HG03066 (cell line): ENCODE data around the gene OR7E24.
"Not testable (repeated sequence)": the region's sequence is repeated elsewhere in the genome, so short reads cannot be mapped to it uniquely, and the experiment has no call there.

Source experiments
- ATAC-seq: cut with Tn5 transposase; IDR thresholded peaks from one replicate; pipeline ENCODE4 v1.9.1; 2021; ENCODE audit warnings: low read depth; ENCODE audit not compliant: unreplicated experiment

OR7E24 gene

GRCh38 chr19:9250630-9251029, at the start of gene OR7E24:
Gene OR7E24, plus strand, starts transcription at chr19:9250930. Its CDS starts 114 bp downstream, at chr19:9251044.
- ATAC-seq = no peak

- no peak for ATAC-seq
These were observed 45.1 kb upstream of the OR7E24 start for GRCh38 chr19:9205501-9206113.

- ATAC-seq = no peak
These were observed 31.2 kb upstream of the OR7E24 start, which contains the start of gene OR7D4 for GRCh38 chr19:9219489-9219888. Gene OR7D4, minus strand, starts transcription at chr19:9219589. Its CDS starts 4,752 bp downstream, at chr19:9214837.

- ATAC-seq = no peak
These were observed 506 bp downstream of the OR7E24 start for GRCh38 chr19:9251236-9251635.

- ATAC-seq = not testable (repeated sequence)
These were observed 32.8 kb downstream of the OR7E24 start for GRCh38 chr19:9283485-9283884.

GRCh38 chr19:9289231-9289884, 38.6 kb downstream of the OR7E24 start:
- ATAC-seq = no peak

- ATAC-seq = no peak
These were observed 44.7 kb downstream of the OR7E24 start for GRCh38 chr19:9295411-9295849.

- no peak for ATAC-seq
These were observed 45.6 kb downstream of the OR7E24 start for GRCh38 chr19:9296336-9296735.
